Caco-2 (cell line): Measurements from ENCODE around the gene NRP2. TPM values are rescaled to one million over a fixed set of nuclear protein-coding genes. Genes with fewer than 3 reads are reported as not detected.

Source experiments
- BruUV-seq: library from RNA; stranded (reverse); fragments of 400-500 nt; replicated peaks from 2 replicates; lab custom pipeline; 2021; lab: Mats Ljungman, UMichigan
- CTCF ChIA-PET: fragments of 300-600 bp; sonication (Branson Sonifier 250); formaldehyde crosslinking; loops from one replicate; lab custom pipeline; 2022; ENCODE audit warnings: antibody characterized with exemption; lab: Charles Lee
- POLR2A ChIA-PET: fragments of 300-600 bp; sonication (Branson Sonifier 250); formaldehyde crosslinking; loops from one replicate; lab custom pipeline; 2022; ENCODE audit warnings: antibody characterized with exemption; lab: Charles Lee
- DNase-seq, 2 experiments: peaks; one replicate each; pipeline versions ENCODE4 v3.0.0 to v3.0.0-alpha.2; 2020 to 2022
- H3K27me3 ChIP-seq: replicated peaks from 2 replicates; pipeline ENCODE4 v1.6.0; 2011; ENCODE audit warnings: low read length; ENCODE audit not compliant: control insufficient read depth, insufficient read depth
- H3K36me3 ChIP-seq: 2 replicates; pipeline ENCODE4 v1.5.1; 2011; ENCODE audit warnings: low read length; ENCODE audit not compliant: control insufficient read depth, insufficient read depth
- H3K4me1 ChIP-seq: fragments of 250-450 bp; sonication (Bioruptor Pico); 2 replicates; pipeline ENCODE4 v1.5.1; 2020; ENCODE audit warnings: mild to moderate bottlenecking
- H3K4me3 ChIP-seq: 2 replicates; pipeline ENCODE4 v1.5.1; 2011; ENCODE audit warnings: low read depth, mild to moderate bottlenecking, control low read depth, low read length
- H3K9me3 ChIP-seq: fragments of 250-450 bp; sonication (Bioruptor Pico); 2 replicates; pipeline ENCODE4 v1.5.1; 2020; ENCODE audit warnings: mild to moderate bottlenecking, moderate library complexity
- H3K27ac Mint-ChIP-seq: one replicate; pipeline ENCODE4 v1.8.0; 2022; ENCODE audit warnings: mixed read lengths; ENCODE audit not compliant: unreplicated experiment
- H3K27me3 Mint-ChIP-seq: one replicate; pipeline ENCODE4 v1.8.0; 2022; ENCODE audit warnings: mixed read lengths; ENCODE audit not compliant: insufficient read depth, unreplicated experiment
- H3K36me3 Mint-ChIP-seq: one replicate; pipeline ENCODE4 v1.8.0; 2022; ENCODE audit warnings: mild to moderate bottlenecking, mixed read lengths; ENCODE audit not compliant: insufficient read depth, unreplicated experiment
- H3K4me1 Mint-ChIP-seq: one replicate; pipeline ENCODE4 v1.8.0; 2022; ENCODE audit warnings: low read depth, mixed read lengths; ENCODE audit not compliant: unreplicated experiment
- H3K4me3 Mint-ChIP-seq: one replicate; pipeline ENCODE4 v1.8.0; 2022; ENCODE audit warnings: mild to moderate bottlenecking, moderate library complexity, mixed read lengths; ENCODE audit not compliant: unreplicated experiment
- H3K9me3 Mint-ChIP-seq: one replicate; pipeline ENCODE4 v1.8.0; 2022; ENCODE audit warnings: mixed read lengths; ENCODE audit not compliant: unreplicated experiment
- intact Hi-C: fragments of 100-400 bp; cut with micrococcal nuclease; formaldehyde crosslinking; loops from one replicate; pipeline ENCODE4 v1.10.0; 2022; ENCODE audit not compliant: unreplicated experiment
- total RNA-seq: library from RNA; stranded (reverse); gene quantifications from 2 replicates; pipeline ENCODE4 v1.2.3, GENCODE V29; 2022
- TF ChIP-seq, protein P1 (sequence below), 2 experiments: fragments of 200-600 bp in 1 of 2; IDR thresholded peaks; 1 replicate in 1 of 2; 2 replicates in 1 of 2; pipeline versions ENCODE4 v1.5.1 to v1.8.0; 2011 to 2022; ENCODE audit warnings: antibody characterized with exemption in 1 of 2, control low read depth in 1 of 2, inconsistent platforms in 1 of 2, low read depth in 1 of 2, low read length in 1 of 2, mild to moderate bottlenecking in 1 of 2, moderate library complexity in 1 of 2; ENCODE audit not compliant: insufficient read depth in 1 of 2, severe bottlenecking in 1 of 2, unreplicated experiment in 1 of 2

NRP2 gene
- total RNA-seq, 1 experiment from 2014 or later: 96.9 TPM

DNA sequence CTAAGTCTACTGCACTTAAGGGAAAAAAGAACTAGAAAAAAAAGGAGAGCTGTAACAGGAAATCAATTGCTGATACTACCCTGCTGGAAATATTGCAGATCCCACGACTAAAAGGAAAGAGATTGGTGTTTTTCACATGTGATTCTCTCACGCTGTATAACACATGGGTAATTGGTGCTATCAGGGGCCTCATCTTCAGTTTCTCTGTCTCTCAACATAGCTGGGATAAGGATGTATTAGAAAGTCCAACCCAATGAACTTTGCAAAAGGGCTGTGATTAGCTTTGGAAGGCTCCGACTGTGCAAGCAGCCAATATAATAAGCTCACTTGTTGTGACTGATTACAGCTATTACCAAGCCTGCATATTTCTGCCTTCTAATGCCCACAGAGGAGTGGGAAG is 133.4 kb downstream of the NRP2 start:
- POLR2A ChIA-PET: no interaction called here
- no peak overlapping the region for H3K4me3 Mint-ChIP-seq
- Histone ChIP-seq H3K36me3 (no peaks in the 10 kb centered on the region), H3K4me1 (no peaks in the 10 kb centered on the region), H3K9me3 (no peaks in the 10 kb centered on the region), H3K4me3 (no peak overlapping the region), H3K27me3 (no peaks in the 10 kb centered on the region)
- CTCF ChIA-PET: interaction anchor here (1.2 kb wide), 1 partner anchor 110 kb away, joined by 4 read pairs; no protein-coding TSS in a partner anchor
- no TSS peak for BruUV-seq
- H3K9me3 Mint-ChIP-seq: no peaks in the 10 kb centered on the region
- no peaks in the 10 kb centered on the region for H3K4me1 Mint-ChIP-seq
- no peak overlapping the region for H3K27ac Mint-ChIP-seq
- H3K36me3 Mint-ChIP-seq: no peaks in the 10 kb centered on the region
- no peak for DNase-seq
- H3K27me3 Mint-ChIP-seq: no peaks in the 10 kb centered on the region
- intact Hi-C loops: no loop called here
- TF ChIP-seq, protein P1, sequence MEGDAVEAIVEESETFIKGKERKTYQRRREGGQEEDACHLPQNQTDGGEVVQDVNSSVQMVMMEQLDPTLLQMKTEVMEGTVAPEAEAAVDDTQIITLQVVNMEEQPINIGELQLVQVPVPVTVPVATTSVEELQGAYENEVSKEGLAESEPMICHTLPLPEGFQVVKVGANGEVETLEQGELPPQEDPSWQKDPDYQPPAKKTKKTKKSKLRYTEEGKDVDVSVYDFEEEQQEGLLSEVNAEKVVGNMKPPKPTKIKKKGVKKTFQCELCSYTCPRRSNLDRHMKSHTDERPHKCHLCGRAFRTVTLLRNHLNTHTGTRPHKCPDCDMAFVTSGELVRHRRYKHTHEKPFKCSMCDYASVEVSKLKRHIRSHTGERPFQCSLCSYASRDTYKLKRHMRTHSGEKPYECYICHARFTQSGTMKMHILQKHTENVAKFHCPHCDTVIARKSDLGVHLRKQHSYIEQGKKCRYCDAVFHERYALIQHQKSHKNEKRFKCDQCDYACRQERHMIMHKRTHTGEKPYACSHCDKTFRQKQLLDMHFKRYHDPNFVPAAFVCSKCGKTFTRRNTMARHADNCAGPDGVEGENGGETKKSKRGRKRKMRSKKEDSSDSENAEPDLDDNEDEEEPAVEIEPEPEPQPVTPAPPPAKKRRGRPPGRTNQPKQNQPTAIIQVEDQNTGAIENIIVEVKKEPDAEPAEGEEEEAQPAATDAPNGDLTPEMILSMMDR (IDR thresholded peaks at IDR 0.05; ENCODE audit: insufficient read depth in 1 of 2, low read depth in 1 of 2, low read length in 1 of 2, severe bottlenecking in 1 of 2, unreplicated experiment in 1 of 2): no peak

GRCh38 chr2:205816268-205816667 is 134.0 kb downstream of the NRP2 start:
- no peak overlapping the region for H3K27ac Mint-ChIP-seq
- intact Hi-C loops: no loop called here
- BruUV-seq: no TSS peak
- DNase-seq: no peak
- Histone ChIP-seq H3K4me1 (no peaks in the 10 kb centered on the region), H3K27me3 (no peaks in the 10 kb centered on the region), H3K4me3 (no peak overlapping the region), H3K36me3 (no peaks in the 10 kb centered on the region), H3K9me3 (no peaks in the 10 kb centered on the region)
- no peaks in the 10 kb centered on the region for H3K9me3 Mint-ChIP-seq
- POLR2A ChIA-PET: no interaction called here
- no peaks in the 10 kb centered on the region for H3K36me3 Mint-ChIP-seq
- H3K27me3 Mint-ChIP-seq: no peaks in the 10 kb centered on the region
- CTCF ChIA-PET: no interaction called here
- TF ChIP-seq, protein P1 (IDR thresholded peaks at IDR 0.05; ENCODE audit: insufficient read depth in 1 of 2, low read depth in 1 of 2, low read length in 1 of 2, severe bottlenecking in 1 of 2, unreplicated experiment in 1 of 2): no peak
- no peaks in the 10 kb centered on the region for H3K4me1 Mint-ChIP-seq
- no peak overlapping the region for H3K4me3 Mint-ChIP-seq

GRCh38 chr2:205822579-205822978 is 140.3 kb downstream of the NRP2 start:
- no peaks in the 10 kb centered on the region for H3K4me1 Mint-ChIP-seq
- Histone ChIP-seq H3K4me3 (no peak overlapping the region), H3K9me3 (peaks cover 2% of the 10 kb centered on the region; the same call in 1 of the 2 replicates), H3K27me3 (no peaks in the 10 kb centered on the region), H3K4me1 (no peaks in the 10 kb centered on the region), H3K36me3 (no peaks in the 10 kb centered on the region)
- POLR2A ChIA-PET: no interaction called here
- no peak for DNase-seq
- no peaks in the 10 kb centered on the region for H3K9me3 Mint-ChIP-seq
- CTCF ChIA-PET: no interaction called here
- no peaks in the 10 kb centered on the region for H3K36me3 Mint-ChIP-seq
- TF ChIP-seq, protein P1 (IDR thresholded peaks at IDR 0.05; ENCODE audit: insufficient read depth in 1 of 2, low read depth in 1 of 2, low read length in 1 of 2, severe bottlenecking in 1 of 2, unreplicated experiment in 1 of 2): no peak
- intact Hi-C loops: no loop called here
- BruUV-seq: no TSS peak
- H3K4me3 Mint-ChIP-seq: no peak overlapping the region
- H3K27me3 Mint-ChIP-seq: peaks cover 2% of the 10 kb centered on the region
- H3K27ac Mint-ChIP-seq: no peak overlapping the region
